NCI-H774 (cell line): ENCODE results near the gene COX5B.
"Not testable (repeated sequence)": the region's sequence is repeated elsewhere in the genome, so short reads cannot be mapped to it uniquely, and the experiment has no call there.

Experiments
- DNase-seq: peaks from one replicate; lab custom pipeline; 2025; lab: John Stamatoyannopoulos, UW

The COX5B gene, protein sequence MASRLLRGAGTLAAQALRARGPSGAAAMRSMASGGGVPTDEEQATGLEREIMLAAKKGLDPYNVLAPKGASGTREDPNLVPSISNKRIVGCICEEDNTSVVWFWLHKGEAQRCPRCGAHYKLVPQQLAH

DNA sequence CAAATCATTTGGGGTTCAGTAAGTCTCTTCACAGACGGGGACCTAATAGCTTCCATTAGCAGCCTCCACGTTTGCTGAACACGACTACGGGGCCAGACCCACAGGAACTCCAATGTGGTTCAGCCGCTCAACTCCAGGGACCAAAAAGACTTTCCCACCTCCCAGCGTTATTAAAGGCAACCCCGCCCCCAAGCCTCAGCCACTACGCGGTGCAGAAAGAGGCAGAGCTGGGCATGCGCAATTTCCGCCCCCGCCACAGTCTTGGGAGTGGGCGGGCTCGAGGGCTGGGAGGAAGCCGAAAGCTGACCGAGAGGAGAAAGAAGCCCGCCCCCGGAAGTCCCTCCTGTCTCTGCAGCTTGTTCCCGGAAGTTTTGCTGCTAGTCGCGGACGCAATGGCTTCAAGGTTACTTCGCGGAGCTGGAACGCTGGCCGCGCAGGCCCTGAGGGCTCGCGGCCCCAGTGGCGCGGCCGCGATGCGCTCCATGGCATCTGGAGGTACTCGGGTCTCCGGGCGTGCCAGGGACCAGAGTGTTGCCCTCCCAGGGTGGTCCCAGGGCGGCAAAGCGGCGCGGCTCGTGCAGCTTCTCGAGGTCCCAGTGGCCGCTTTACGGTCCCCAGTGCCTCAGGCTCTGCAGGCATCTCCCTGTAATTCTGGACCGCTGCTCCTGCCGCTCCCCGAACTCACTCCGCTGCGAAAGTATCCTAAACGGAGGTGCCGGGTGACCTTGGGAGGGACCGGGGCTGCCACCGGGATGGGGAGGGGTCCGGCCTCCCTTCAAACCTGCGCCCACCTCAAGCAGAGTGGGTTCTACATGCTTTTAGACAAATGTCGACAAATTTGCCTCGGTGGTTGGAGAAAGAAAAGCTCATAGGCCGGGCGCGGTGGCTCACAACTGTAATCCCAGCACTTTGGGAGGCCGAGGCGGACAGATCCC, at the start of gene COX5B:
Gene COX5B (plus strand): TSS at position 368 of the 935 bp plus-strand sequence. CDS start 25 bp downstream, at position 393.
- DNase-seq = peak; percentile 98

DNA sequence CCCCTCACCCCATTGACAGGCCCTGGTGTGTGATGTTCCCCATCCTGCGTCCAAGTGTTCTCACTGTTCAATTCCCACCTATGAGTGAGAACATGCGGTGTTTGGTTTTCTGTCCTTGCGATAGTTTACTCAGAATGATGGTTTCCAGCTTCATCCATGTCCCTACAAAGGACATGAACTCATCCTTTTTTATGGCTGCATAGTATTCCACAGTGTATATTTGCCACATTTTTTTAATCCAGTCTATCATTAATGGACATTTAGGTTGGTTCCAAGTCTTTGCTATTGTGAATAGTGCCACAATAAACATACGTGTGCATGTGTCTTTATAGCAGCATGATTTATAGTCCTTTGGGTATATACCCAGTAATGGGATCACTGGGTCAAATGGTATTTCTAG, 49.7 kb upstream of the COX5B start:
- DNase-seq = not testable (repeated sequence)

DNA sequence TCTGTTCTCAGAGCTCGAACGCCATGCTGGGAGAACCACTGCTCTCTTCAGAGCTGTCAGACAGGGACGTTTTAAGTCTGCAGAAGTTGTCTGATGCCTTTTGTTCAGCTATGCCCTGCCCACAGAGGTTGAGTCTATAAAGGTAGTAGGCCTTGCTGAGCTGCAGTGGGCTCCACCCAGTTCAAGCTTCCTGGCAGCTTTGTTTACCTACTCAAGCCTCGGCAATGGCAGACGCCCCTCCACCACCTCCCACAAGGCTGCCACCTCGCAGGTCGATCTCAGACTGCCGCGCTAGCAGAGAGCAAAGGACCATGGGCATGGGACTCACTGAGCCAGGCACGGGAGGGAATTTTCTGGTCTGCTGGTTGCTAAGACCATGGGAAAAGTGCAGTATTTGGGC, 44.3 kb upstream of the COX5B start:
- not testable (repeated sequence) for DNase-seq

DNA sequence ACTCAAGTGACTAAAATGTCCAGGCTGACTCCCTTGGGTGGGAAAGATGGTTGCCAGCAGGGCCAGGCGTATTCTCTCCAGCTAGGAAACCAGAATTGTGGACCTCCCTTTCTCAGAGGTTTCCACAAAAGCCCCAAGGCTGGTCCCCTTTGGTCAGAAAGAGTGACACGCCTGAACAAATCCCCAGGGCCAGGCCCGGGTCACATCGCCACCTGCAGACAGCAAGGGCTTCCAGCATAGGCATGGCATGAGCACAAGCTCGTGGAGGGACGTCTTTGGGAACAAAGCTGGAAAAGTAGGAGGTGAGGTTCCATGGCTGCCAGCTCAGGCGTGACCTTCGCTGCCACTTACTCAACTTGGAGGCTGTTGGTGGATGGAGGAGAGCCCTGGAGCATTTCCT, 40.8 kb upstream of the COX5B start:
- DNase-seq = not testable (repeated sequence)

DNA sequence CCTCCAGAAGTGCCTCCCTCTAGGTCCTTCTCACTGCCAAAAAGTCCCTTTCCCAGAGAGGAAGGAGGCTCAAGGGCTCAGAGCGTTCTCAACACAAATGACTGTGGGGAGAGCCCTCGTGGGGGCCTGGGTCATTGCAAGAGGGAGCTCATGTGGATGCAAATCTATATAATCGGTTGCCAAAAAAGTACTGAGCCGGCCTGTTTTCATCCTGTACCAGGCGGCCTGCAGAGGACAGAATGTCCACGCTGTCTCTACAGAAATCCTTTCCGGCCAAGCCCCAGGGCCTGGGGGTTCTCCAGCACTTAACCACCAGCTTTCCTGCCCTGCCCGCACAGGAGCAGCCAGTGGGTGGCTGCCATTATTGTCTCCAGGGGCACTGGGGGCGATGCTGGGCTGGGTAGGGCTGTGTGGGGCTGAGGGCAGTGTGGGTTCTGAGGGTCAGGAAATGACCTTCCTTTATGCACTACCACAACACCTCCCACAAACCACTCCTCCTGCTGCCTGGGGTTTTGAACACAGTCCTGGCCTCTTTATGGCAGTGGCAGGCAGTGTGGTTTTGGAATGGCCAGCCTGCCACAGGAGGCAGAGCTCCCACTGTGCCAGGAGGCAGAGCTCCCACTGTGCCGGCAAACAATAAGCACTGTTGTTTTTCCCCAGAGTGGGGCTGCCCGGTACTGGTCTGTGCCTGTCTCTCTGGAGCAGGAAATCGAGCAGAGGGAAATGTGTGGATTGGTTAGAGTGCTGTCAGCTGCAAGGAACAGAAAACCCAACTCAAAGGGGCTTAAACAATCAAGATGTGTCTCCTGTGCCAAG, 40.1 kb upstream of the COX5B start:
- DNase-seq = not testable (repeated sequence)

DNA sequence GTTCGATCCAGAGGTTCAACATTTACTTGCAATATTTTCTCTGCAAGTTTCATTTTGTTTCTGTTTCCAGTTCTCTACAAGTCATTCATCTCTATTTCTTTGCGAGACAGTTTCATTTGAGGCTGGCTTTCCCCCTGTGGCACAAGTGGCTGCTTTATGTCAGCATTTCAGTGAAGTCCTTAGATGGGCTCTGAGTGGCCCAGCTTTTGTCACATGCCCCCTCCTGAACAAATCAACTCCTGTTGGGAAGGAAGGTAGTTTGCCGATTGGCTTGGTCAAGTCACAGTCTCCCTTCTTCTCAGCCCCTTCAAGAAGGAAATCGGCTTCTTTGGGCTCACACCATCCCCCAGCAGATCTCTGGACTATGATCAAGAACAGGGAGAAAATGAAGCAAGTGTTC, 37.1 kb upstream of the COX5B start:
- not testable (repeated sequence) for DNase-seq

DNA sequence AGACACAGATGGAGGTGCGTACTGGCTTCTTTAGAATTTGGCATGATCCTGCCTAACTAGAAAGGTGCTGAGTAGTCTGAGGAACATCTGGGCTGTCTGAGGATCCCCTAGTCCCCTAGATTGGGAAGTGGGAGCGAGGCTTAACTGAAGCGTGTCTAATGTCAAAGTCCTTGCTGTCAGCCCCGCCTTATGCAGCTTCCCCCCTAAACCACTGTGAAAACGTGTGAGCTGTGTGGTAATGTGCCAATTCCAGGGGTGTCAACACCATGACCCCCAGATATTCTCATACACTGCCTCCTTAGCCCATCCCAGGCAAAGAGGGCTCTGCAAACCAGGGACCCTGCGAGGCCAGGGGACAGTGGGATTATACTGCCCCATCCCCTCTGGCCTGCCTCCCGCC, 34.0 kb upstream of the COX5B start:
- not testable (repeated sequence) for DNase-seq

DNA sequence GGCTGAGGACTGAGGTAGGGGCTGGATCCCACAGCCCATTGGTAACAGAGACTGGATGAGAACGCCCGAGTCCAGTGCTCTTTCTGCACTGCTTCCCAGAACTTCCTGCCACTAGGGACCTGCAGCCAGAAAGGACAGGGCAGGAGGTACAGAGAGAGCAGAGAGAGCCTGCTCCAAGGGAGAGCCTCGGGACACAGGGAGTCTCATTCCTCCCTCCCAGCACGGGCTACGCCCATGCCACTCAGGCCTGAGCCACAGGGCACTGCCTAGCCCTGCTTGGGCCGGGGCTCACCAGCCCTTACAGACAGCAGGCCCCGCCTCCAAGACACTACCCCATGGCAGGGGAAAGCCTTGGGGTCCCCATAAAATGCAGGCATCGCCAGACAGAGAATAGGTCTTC, 30.1 kb upstream of the COX5B start:
- DNase-seq = not testable (repeated sequence)

DNA sequence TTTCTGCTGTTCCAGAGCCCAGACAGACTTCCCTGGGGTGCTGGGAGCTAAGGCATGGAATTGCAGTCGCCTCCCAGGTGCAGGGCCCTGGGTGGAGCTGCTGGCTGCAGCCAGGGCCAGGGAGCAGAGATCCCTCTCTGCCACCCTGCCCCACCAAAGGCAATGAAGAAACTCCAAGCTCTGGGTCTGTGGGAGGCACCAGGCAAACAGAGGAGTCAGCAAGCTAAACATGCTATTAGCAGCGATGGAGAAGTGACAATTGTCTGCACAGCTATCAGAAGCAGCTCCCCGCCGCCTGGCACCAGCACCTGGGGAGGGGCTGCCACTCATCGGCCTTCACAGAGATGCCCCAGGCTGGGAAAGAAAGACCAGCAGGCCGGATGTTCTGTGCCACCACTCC, 28.0 kb upstream of the COX5B start:
- DNase-seq = no peak

DNA sequence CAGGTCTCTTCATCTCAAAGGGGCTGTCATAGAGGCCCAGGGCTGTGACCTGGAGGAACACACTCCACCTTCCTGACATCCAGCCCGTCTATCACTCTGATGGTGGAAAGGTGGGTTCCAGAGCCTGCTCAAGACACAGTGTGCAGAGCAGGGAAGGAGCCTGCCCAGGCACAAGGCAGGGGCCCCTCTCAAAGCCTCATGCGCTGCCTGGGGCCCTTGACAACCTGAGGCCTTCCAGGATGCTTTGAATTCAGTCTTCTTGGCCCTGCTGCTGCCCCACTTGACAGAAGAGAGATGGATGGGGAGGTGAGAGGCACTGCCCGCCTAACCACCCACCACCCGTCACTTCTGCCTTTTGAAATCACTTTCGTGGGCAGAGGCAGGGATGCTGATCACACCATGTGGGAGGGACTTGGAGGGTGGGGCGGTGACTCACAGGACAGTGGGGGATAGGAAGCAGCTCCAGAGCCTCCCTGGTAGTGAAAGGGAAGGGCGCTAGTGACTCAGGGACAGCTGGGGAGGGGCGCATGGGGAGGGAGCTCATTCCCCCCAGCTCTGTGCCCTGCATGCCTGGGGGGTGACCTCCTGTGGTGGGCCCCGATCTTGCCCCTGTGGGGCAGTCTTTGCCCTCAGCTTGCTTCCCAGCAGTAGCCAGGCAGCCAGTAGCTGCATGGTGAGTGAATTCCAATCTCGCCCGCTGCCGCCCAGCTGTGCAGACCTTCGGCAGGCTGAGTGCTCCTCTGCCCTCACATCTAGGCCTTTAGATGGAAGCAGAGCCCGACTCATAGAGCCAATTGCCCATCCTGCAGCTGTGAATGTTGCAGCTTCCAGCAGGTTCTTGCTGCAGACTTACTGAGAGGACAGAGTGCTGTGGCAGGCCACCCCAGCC, 26.7 kb upstream of the COX5B start:
- DNase-seq = not testable (repeated sequence)

DNA sequence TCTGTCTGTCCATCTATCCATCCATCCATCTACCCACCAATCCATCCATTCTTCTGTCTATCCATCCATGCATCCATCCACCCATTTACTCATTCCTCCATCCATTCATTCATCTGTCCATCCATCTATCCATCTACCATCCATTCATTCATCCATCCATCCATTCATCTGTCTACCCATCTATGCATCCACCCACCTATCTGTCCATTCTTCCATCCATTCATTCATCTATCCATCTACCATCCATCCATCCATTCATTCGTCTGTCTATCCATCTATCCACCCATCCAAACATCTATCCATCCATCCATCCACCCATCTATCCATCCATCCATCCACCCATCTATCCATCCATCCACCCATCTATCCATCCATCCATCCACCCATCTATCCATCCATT, 25.4 kb upstream of the COX5B start:
- not testable (repeated sequence) for DNase-seq

DNA sequence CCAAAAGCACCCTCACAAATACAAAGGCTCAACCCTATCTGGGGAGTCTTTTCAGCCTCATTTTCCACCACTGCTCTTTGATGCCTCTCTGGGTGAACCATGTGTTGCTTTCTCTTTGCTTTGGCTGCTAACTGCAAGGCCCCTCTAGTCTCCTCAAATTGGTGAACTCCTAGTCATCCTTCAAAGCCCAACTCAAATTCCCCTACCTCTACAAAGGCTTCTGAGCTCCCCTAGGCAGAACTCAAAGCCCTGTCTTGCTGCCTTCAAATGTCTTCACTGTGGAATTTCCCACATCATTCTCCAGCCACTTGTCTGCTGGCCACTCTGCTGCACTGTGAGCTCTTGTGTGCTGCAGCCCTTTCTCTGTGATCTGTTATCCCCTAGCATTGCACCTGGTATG, 22.9 kb upstream of the COX5B start:
- DNase-seq = not testable (repeated sequence)

DNA sequence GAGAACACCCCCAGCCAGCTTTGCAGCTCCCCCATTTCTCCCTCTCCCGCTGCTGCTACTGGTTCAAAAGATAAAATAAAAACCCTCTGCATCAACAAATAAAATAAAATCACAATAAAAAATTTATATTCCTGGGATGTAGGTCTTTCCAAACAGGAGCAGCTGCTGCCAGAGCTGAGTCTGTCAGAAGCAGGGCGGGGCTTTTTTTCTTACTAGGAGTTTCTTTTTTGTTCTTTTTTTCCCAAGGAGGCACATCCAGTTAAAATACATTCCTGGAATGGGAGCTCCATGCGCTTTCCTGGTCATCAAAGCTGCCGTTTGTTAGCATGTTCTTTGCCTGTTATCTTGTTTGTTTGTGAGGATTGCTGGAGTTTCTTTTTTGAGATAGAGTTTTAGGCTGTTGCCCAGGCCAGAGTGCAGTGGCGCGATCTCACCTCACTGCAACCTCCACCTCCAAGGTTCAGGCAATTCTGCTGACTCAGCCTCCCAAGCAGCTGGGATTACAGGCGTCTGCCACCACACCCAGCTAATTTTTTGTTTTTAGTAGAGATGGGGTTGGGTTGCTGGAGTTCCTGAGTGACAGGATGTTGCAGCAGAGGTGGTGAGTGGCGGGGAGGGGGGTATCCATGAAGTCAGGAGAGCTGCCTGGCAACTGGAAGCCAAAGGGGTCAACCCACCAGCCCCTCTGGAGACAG, 20.4 kb upstream of the COX5B start:
- DNase-seq = not testable (repeated sequence)

DNA sequence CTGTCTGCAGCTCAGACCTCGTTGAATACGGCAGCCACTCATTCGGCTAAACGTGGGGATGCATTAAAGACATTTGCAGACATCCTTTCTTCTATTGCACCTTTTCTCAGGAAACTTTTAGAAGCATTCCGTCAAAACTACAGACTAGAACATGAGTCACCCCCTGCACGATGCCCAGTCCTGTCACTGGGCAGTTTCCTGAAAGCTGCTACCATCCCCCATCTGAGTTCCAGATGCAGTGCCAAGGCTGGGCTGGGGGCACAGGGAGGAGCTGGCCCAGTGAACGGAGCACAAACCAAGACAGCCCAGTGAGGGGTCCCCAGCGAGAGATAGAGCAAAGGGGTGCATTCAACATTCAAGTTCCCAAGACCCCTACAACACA, 19.8 kb upstream of the COX5B start:
- DNase-seq = not testable (repeated sequence)

DNA sequence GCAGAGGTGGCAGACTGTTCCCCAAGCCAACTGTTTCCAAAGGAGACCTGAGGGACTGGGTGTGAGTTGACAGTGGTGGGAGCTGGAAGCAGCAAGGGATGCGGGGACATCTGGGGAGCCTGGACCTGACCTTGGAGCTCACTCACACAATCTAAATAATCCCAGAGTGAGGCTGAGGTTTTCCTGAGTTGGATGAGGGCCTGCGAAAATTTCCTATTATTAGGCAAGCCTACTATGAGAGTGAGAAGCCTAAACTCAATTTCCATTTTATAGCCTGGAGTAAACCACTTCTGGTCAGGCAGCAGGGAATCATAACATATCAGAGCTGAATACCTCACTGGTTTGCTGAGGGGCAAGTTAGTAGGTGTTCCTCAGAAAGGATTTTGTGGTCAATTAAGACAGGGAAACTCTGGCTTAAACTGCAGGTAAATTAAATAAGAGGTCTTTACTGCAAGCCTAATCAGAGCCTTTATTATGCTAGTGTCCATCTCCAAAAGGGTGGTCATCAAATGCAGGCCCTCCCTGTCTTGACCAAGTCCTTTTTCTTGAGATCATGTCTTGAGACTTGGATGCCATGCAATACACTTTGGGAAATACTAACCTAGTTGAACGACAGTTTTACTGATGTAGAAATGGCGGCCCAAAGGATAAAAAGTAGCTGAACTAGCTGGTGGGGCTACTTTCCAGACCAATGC, 1.7 kb upstream of the COX5B start:
- no peak for DNase-seq

DNA sequence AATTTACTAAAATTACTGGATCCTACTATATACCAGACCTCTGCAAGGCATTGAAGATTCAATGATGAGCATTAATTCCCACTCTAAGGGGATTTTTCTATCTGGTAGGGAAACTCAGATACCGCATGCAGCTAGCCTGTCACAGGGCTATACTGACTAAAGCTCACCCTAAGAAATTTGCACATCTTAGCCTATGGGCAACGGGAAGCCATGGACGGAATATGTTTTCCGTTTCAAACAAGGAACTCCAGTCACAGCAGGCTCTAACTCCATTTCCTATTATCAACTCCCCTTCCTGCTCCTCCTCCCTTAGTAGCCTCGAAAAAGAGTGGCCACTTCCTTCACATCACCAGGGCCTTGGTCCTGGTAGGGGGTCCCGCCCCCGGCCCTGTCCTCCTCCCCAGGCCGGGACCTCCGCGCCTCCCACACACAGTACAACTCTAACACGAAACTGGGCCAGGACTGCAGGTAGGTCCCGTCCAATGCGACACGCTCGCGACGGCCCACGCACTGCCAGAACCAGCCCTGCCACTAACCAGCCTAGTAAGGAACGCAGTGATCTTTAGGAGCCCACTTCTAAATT, 659 bp upstream of the COX5B start:
- no peak for DNase-seq

DNA sequence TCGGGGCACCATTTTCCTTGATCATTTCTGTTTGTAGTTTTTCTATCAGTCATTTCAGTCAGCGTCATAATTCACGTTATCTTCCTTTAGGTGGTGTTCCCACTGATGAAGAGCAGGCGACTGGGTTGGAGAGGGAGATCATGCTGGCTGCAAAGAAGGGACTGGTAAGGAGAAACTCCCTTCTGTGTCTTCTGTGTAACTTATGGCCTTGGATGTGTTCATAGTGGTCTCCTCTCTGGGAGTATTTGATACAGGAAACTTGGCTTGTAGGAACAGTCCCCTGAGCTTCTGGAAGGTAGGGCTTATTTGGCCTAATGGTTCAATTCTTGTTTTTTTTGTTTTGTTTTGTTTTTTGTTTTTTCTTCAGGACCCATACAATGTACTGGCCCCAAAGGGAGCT, 1.1 kb downstream of the COX5B start:
- no peak for DNase-seq

DNA sequence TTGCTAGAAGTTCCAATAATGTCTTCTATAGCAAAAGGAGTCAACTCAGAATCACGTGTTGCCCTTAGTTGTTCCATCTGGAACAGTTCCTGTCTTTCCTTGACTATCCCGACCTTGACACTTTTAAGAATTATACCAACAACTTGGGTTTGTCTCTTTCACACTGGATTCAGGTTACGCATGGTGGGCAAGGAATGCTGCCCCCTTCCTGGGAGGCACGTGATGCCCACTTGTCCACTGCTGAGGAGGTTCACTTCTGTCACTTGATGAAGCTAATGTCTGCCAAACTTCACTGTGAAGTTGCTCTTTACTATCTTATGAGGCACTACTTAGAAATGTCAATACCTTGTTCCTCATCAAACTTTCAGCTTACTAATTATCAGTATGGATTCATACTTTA, 5.3 kb downstream of the COX5B start:
- no peak for DNase-seq

DNA sequence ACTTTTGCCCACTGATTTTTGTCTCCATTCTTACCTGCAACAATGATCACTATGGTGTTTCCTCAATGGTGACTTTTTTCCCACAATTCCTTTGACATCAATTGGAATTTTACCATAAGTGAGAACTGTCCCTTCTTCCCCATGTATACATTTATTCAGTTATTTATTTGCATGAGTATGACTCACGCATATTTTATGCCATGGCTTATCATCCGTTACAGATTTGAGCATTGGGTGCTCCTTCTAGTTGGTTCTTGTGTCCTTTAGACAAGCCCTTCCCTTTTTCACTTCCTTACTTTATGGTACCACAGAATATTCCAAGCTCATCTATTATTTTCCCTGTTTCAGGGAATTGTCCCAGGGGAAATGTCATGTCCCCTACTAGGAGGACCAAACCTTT, 7.6 kb downstream of the COX5B start:
- no peak for DNase-seq

DNA sequence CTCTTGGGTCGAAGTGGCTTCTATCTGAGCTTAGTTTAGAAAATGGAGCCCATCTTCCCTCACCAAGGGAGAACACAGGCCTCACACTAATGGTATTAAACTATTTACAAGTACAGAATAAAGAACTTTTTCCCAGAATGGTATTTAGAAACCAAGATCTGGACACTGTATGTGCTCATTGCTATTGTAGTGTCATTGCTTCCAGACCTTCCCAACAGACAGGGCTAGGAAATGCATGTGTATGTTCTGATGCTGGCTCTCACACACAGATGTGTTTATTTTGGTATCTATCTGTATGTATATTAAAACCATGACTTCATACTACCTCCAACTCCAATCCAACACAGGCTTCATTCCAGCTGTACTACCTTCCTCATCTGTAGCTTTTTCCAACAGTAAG, 8.0 kb downstream of the COX5B start:
- DNase-seq = no peak
